HG02840 (cell line): ENCODE data around the gene HS3ST6.
"Not testable (repeated sequence)": the region's sequence is repeated elsewhere in the genome, so short reads cannot be mapped to it uniquely, and the experiment has no call there.

ENCODE experiments used
- ATAC-seq: cut with Tn5 transposase; IDR thresholded peaks from one replicate; pipeline ENCODE4 v1.9.1; 2021; ENCODE audit warnings: mild to moderate bottlenecking, moderate library complexity, moderate number of reproducible peaks; ENCODE audit not compliant: unreplicated experiment, low FRiP score

Gene HS3ST6

DNA sequence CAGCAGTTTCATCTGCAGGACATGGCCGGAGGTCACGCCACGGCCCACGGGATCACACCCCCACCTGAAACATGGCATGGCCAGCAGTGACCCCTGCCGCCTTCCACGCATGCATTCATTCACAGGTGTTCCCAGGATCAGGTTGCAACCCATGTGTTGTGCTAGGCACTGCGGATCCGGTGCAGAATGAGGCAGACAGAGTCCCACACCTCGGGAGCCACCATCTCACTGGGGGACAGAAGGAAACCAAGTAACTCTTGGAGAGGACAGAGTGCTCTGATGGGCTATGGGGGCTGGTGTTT lies 29.1 kb upstream of the HS3ST6 start:
- ATAC-seq, result no peak

DNA sequence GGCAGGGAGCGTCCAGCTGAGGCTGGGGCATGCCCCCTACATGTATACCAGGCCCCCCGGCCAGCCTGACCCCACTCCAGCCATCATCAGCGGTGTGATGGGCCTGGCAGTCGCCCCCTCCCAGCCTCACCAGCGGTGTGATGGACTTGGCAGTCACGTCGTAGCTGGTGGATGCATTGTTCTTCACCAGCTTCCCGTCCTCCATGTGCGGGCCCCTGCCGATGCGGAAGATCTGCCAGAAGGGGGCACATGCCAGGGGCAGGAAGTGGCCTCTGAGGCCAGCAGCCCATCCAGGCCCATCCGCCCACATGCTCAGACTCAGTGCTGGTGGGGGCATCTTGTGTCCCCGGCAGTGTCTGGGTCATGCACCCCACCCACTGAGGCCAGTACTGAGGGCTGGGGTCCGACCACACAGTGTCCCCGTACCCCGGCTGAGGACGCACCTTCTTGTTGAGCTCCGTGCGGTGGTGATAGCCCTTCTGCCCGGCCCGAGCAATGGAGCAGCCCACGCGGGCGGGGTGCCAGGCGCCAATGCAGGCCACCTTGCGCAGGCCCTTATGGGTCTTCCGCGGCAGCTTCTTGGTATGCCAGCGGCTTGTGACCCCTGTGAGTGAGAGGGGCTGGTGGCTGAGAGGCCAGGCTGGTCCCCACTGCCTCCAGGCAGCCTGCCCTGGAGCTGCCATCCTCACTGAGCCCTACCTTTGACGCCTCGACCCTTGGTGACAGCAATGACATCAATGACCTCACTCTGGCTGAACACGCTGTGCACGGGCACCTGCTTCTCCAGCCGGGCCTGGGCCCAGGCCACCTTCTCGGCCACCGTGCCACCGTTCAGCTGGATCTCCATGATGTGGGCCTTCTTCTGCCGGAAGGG lies 28.5 kb upstream of the HS3ST6 start:
- ATAC-seq, result no peak

DNA sequence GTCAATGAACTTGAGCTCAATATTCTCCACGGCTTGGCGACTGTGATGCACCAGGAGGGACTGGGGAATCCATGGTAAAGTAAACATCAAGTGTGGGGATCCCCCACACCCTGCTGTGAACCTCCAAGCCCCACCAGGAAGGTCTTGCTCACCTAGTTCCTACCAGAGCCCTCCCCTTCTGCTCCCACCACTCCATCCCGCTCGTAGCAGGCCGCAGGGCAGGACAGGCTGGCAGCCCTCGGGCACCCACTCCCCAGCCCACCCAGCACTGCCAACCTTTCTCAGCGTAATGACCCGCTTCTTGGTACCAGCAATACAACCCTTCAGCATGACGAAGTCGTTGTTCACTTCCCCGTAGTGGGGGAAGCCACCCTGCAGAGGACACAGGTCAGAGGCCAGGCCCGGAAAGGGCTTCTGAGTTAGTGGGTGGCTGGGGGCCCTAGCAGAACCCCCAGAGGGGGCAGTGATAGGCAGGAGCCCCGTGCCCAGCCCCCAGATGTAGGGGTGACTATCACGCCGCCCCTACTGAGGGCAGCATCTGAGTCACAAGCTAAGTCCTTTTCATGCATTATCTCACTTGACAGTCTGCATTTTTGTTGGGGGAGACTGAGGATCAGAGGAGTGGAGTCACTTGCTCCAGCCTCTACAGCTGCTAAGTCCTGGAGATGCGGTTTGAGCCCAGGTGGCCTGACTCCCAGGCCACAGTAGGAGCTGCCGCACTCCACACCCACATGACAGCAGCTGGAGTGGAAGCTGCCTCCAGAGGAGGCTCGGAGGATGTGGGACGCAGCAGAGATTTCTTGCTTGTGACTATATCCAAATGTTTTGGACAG lies 27.6 kb upstream of the HS3ST6 start:
- ATAC-seq, result no peak

DNA sequence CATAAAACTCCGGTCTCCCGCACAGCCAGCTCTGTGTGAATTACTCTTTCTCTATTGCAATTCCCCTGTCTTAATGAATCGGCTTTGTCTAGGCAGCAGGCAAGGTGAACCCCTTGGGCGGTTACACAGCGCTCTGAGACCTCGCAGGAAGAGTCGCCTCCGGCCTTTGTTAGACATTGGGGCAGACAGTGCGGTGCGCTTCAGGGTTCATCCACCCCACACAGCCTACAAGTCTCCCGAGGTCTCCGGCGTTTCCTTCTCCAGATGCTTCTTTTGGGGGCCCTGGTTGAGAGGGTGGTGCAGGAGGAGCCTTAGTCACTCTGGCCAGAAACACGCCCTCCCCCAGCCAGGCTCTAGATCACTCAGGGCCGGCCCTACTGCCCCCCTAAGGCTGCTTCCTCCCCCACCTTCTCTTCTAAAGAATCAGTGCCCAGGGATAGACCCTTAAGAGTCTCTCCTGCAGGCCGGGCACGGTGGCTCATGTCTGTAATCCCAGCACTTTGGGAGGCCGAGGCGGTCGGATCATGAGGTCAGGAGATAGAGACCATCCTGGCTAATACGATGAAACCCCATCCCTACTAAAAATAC lies 26.5 kb upstream of the HS3ST6 start:
- no peak for ATAC-seq

DNA sequence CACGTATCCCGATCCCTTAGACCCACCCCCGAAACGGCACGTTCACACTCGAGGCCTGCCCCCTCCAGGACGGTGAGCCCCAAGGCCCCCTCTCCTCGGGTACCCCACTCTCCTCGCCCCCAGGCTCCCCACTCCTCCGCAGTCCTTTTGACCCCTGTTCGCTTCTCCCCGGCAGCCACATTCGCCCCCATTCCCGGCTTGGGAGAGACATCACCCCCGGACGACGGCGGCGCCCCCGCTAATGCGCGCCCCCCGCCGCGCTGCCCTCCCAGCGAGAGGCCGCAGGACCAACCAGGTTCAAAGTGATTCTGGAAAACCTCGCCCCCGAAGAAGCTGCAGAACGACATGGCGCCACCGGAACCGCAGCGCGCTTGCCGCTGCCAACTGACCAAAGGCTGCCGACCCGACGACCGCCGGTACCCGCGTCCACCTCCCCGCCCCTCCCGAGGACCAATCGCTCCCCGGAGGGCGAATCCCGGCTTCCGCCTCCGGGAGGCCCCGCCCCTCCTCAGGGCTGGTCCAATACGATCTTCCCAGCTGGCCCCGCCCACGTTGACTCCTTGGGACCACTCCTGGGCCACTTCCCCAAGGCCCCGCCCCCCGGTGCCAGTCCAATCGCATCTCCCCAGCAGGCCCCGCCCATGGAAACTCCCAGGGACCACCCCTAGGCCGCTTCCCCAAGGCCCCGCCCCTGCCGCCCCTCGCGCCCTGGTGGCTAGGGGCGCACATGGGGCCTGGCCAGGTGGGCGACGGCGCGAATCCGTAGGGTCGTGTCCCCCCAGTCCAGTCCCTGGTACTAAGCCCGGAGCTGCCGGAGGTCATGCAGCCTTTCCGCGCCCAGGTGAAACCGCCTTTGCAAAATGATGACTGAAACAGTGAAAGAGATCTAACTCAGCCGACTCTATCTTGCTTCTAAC lies 24.9 kb upstream of the HS3ST6 start, which contains the start of gene MSRB1:
Gene MSRB1, minus strand, starts transcription at position 390 of the 917 bp plus-strand sequence. Its CDS starts 43 bp downstream, at position 347.
- peak; percentile 89 for ATAC-seq

DNA sequence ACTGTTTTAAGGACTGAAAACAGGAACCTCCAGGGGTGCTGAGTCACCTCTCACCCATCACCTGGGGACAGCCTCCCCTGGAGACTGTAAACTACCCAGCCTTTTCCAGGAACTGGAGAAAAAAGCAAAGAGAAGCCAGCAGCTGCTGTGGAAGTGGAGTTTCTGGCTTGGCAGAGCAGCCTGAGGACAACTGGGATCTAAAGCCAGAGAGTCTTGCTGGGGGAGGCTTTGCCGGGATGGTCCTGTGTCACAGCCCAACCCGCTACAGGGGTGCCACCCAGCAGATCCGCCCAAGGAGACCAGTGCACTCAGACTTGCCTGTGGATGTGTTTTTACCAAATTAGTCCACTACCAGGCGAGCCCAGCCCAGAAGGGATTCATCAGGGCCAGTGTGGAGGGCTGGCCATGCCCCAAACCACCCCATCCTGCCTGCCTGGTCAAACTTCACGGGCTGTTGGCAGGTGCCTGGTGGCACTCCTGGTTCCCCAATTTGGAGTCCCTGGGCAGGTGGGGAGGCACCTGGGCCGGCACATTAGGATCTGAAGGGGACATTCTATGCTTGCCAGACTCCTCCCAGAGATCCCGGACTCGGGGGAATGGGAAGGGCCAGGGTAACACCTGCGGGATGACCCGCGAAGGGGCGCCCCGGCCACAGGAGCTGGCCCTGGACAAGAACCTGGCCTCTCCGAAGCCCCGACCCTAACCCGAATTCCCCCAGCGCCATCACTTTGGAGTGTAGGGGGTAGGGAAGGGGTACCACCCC lies 24.0 kb upstream of the HS3ST6 start:
- no peak for ATAC-seq

DNA sequence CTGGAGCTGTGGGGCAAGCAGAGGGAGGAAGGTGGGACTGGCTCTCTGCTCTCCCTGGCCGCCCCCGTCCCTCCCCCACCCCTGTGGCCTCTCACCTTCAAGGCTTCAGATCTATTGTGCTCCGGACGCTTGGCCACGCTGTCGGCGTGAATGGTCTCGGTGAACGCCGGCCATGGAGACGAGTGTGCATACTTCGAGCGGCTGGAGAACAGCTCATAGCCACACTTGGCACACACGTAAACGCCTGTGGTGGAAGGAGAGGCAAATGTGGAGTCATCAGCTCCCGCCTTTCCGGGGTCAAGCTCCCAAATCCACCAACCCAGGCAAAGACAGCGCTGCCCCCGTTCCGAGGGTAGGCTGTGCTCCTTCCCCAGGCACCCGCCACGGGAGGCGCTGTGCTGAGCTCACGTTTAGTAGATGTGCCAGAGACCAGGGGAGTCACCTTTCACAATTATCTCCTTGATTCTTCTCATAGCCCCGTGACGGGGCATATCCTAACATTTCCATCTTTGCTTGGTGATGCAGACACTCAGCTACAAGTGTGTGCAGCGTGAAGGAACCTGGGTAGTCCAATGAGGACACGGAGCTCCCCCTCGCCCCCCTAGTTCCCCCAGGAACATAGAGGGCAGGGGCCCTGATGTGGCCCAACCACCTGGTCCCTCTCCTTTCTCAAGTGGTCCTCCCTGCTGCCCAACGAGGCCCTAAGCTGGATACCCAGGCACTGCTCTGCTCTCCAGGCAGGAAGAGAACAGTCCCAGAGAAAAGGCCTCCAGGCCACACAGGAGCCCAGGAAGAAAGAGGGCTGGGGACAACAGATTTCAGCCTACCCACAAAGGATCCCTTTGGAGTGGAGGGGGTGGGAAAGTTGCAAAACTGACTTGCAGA lies 23.2 kb upstream of the HS3ST6 start:
- ATAC-seq, result no peak

DNA sequence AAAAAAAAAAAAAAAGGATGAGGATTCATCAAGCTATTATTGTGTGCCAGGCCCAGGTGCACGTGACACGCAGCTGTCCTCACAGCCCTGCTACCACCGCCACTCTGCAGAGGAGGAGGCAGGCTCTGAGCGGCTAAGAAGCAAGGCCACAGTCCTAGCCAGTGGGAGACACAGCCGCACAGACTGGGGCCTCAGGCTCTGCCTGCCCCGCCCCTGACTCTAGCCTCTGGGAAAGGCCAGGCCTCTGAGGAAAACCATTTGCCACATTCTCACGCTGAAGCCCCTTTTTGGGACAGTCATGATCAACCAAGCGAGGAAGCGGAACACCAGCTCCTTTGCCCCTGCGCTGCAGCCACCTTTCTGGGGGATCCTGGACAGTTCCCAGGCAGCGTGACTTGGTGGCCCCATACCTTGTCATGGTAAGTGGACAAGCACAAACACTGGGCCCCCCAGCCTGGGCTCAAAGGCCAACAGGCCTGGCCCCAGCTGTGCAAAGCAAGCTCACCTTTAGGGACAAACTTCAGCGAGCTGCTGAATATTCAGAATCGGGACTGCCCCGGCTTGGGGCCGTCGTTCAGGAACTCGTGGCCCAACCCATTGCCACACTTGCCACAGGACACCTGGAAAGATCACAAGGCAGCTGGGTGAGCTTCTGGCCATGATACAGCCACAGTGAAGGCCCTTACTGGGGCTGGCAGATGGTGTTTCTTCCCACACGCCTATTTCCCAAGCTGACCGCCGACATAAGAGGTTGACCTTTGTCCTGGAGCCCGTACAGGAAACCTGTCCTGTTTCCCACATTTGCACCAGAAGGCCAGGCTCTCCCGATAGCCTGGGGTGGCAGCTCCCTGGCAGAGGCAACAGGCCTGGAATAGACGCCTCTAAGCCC lies 22.3 kb upstream of the HS3ST6 start:
- no peak for ATAC-seq

DNA sequence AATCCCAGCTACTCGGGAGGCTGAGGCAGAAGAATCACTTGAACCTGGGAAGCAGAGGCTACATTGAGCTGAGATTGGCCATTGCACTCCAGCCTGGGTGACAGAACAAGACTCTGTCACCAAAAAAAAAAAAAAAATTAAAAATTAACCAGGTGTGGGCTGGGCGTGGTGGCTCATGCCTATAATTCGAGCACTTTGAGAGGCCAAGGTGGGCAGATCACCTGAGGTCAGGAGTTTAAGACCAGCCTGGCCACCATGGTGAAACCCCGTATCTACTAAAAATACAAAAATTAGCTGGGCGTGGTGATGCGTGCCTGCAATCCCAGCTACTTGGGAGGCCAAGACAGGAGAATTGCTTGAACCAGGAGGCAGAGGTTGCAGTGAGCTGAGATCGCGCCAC lies 21.6 kb upstream of the HS3ST6 start:
- ATAC-seq, result not testable (repeated sequence)

DNA sequence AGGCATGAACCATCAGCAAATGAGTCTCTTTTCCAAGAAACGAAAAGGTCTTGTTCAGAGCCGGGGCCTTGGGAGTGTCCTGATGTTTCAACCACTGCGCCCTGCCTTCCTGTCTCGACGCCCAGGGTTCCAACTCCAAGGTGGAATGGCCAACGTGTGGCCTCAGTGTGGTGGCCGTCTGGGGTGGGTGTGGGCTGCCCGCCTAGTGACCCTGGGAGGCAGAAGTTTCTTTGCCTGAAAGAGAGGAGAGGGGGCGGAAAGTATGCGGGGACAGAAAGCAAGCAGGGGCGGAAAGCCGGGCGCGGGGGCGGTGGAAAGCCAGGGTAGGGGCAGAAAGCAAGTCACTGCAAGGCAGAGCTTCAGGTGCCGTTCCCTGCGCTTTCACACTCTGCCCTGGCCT lies 20.7 kb upstream of the HS3ST6 start:
- ATAC-seq, result no peak

DNA sequence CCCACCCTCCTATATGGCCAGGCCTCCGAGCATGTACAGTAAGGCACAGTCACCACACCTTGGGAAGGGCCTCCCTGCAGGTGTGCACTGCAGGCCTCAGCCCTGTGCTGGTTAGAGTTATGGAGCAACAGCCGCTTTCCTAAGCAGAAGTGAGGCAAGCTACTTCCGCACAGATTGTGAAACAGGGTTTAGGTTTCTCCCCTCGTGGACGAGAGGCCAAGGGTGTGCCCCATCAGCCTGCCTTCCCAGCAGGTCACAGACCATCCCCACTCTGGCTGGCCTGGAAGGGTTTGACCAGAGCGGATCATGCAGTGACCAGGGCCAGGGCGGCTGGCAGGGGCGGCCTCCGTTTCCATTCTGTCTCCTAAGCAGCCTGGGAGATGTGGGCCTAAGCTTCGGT lies 20.1 kb upstream of the HS3ST6 start:
- no peak for ATAC-seq

DNA sequence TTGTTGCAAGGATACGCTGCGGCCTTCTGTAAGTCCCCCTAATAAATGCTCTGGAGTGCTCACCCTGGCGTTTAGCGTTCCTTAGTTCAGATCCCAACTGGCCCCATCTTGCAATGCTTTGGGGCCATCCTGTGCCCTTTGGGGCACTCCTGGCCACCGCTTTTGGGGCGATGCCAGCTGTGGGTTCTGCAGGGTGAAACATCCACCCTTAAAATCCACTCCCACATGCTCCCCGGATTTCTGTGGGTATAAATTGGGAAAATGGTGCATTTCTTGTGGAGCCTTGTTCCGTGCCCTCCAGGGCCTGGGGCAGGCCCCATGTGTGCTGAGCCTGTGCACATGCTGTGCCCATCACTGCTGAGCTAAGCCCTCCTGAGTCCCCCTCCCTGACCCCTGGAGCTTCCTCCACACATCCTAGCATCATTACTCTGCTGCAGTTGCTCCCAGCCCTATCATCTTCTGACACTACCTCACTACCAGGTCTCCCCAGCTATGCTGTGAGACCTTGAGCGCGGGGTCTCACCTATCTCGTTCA lies 18.8 kb upstream of the HS3ST6 start:
- ATAC-seq, result no peak

DNA sequence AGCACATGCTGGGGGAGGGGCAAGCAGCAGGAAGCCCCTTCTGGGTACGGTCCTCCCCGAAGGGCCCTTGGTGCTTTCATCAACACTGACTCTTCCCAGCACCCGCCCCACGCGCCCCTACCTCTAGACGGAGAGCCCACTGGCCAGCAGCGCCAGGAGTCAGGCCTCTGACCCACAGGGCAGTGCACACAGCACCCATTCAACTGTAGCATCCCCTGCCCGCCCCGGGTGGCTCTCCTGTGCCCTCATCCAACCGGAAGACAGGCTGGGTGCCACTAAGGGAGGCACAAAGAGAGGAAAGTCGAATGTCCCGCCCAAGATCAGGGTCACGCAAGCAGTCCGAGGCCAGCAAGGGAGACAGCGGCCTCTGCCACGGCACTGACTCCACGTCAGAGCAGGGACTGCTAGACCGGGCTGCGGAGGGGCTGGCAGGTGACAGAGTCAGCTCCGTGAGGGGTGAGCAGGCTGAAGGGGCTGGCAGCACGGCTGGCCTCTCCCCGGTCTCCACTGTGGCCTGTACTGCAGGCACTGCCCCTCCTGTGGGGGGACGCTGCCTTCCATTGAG lies 15.0 kb upstream of the HS3ST6 start:
- no peak for ATAC-seq

DNA sequence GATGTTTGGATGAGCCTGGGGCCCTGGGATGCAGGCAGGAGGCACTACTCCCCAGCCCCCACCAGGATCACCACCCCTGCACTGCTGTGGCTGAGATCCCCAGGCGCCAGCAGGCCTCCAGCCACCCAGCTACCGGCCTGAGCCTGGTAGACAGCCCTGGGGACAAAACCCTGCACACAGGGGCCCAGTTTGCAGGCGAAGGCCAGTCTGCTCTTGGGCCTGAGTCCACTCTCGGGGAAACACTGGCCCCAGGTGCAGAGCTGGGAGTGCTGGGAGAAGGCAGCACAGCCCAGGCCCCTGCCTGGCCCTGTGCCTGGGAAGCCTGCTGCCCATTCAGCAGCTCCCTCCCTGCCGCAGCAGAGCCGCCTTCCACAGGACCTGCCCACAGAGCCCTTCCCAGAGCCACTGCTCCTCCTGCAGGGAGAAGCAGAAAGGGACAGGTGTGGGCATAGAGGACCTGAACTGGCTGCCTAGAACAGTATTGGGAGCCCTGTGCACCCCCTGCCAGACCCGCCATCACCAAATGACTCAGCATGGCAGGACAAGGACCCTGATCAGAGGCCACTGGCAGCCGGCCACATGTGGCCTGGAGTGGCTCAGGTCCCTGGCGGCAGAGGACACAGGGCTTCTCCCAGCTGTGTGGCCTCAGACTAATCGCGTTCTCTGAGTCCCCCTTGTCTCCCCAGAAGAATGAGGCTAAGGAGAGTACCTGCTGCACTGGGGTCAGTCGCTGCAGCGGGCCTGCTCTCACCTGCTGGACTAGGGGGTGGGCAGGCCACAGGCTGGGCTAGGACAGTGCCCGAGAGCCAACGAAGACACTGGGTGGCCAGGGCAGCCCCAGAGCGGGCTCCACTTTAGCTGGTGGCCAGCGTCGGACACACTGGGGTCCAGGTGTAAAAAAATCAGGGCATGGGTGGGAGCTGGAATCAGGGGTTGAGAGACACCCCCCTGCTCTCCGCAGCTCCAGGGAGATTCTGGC lies 14.1 kb upstream of the HS3ST6 start:
- no peak for ATAC-seq

DNA sequence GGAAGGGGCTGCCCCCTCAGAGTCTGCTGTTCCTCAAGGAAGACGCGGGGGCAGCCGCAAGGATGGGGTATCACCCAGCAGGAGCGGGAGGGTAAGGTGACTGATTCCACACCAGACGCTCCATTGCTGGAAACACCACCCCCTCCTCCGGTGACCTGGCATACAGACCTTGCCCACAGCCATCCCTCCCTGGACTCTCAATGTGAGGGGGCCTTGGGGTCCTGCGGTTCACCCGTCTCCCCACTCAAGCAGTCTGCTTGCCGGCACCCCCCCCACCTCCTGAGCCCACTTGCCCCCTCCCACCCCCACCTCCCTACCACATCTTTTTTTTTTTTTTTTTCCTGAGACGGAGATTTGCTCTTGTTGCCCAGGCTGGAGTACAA lies 12.1 kb upstream of the HS3ST6 start:
- ATAC-seq, result no peak
